Measurements from ENCODE around the gene NUDT1.

The NUDT1 gene

GRCh38 chr7:2201128-2201527, 40.9 kb upstream of the NUDT1 start:
- H3K4me3 ChIP-seq (ENCODE audit: control insufficient read depth, low read depth, low read length), result no peak overlapping the region
- TF ChIP-seq CTCF (IDR thresholded peaks at IDR 0.05; ENCODE audit: control insufficient read depth, insufficient read depth, low read depth, low read length, missing control alignments), result no peak
- DNase-seq (ENCODE audit: low read depth), result no peak

- DNase-seq (ENCODE audit: low read depth), result no peak
- H3K4me3 ChIP-seq (ENCODE audit: control insufficient read depth, low read depth, low read length), result no peak overlapping the region
- TF ChIP-seq CTCF (IDR thresholded peaks at IDR 0.05; ENCODE audit: control insufficient read depth, insufficient read depth, low read depth, low read length, missing control alignments), result no peak
Observed at GRCh38 chr7:2201686-2202360, 40.2 kb upstream of the NUDT1 start.

DNA sequence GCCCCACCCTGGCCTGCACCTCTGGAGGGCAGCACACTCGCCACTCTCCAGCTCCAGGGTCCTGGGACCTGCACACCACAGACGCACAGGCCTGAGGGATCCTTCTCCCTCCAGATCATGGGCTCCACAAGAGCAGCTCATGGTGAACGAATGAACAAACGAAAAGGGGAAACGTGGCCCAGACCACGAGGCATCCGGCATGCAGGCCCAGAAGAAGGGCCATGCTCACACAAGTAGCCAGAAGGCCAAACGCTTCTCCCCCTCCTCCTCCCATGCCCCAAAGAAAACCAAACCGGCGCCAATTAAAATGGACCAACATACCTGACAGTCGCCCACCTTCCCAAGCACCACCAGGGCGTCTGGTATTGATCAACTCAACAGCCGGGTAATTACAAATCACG, 39.7 kb upstream of the NUDT1 start:
- no peak for TF ChIP-seq CTCF (IDR thresholded peaks at IDR 0.05; ENCODE audit: control insufficient read depth, insufficient read depth, low read depth, low read length, missing control alignments)
- no peak for DNase-seq (ENCODE audit: low read depth)
- no peak overlapping the region for H3K4me3 ChIP-seq (ENCODE audit: control insufficient read depth, low read depth, low read length)

- DNase-seq (ENCODE audit: low read depth), result no peak
- TF ChIP-seq CTCF (IDR thresholded peaks at IDR 0.05; ENCODE audit: control insufficient read depth, insufficient read depth, low read depth, low read length, missing control alignments), result no peak
- no peak overlapping the region for H3K4me3 ChIP-seq (ENCODE audit: control insufficient read depth, low read depth, low read length)
Observed at GRCh38 chr7:2202901-2203765, 38.9 kb upstream of the NUDT1 start.

DNA sequence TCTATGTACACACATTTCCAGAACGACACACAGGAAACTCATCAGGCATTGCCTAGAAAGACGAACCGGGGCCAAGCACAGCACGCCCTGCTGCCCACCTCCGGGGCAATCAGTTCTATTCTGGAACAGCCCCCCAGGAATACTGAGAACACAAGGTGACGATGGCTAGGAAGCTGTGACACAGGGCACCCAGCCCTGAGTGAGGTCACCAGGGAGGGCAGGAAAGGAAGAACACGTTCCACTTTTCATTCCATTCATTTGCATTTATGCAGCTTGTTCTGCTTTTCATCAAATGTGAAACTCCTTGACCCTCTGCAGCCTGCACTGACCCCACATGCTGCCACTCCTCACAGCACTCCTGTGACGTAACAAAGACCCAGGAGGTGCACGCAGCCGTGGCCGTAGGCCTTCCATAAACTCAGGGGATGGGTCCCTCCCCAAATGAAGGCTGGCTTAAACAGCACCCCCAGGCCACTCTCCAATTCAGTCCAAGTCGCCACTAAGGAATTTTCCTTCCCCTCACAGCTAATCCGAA, 38.2 kb upstream of the NUDT1 start:
- no peak for TF ChIP-seq CTCF (IDR thresholded peaks at IDR 0.05; ENCODE audit: control insufficient read depth, insufficient read depth, low read depth, low read length, missing control alignments)
- no peak for DNase-seq (ENCODE audit: low read depth)
- no peak overlapping the region for H3K4me3 ChIP-seq (ENCODE audit: control insufficient read depth, low read depth, low read length)

DNA sequence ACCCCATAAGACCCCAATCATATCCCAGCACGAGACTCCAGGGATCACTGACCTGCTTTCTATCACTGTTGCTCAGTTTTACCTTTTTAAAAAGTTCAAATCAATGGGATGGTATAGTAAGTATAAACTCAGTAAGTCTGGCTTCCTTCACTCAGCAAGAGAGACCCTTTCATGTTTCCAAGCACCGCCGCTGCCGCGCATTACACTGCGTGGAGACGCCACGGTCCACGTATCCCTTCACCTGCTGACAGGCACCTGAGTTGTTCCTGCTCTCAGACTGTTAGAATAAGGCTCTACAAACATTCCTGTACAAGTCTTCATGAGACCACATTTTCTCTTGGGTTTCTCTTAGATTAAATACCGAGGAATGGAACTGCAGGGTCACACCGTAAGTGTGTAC, 37.6 kb upstream of the NUDT1 start:
- H3K4me3 ChIP-seq (ENCODE audit: control insufficient read depth, low read depth, low read length), result no peak overlapping the region
- TF ChIP-seq CTCF (IDR thresholded peaks at IDR 0.05; ENCODE audit: control insufficient read depth, insufficient read depth, low read depth, low read length, missing control alignments), result no peak
- DNase-seq (ENCODE audit: low read depth), result no peak

Measured in AG09309 (cell line).